HG03196 (cell line): ENCODE measurements around the gene SERTAD4.
"Not testable (repeated sequence)": the region's sequence is repeated elsewhere in the genome, so short reads cannot be mapped to it uniquely, and the experiment has no call there.

ENCODE experiments used
- ATAC-seq: cut with Tn5 transposase; IDR thresholded peaks from one replicate; pipeline ENCODE4 v1.9.1; 2021; ENCODE audit not compliant: unreplicated experiment

The SERTAD4 gene

DNA sequence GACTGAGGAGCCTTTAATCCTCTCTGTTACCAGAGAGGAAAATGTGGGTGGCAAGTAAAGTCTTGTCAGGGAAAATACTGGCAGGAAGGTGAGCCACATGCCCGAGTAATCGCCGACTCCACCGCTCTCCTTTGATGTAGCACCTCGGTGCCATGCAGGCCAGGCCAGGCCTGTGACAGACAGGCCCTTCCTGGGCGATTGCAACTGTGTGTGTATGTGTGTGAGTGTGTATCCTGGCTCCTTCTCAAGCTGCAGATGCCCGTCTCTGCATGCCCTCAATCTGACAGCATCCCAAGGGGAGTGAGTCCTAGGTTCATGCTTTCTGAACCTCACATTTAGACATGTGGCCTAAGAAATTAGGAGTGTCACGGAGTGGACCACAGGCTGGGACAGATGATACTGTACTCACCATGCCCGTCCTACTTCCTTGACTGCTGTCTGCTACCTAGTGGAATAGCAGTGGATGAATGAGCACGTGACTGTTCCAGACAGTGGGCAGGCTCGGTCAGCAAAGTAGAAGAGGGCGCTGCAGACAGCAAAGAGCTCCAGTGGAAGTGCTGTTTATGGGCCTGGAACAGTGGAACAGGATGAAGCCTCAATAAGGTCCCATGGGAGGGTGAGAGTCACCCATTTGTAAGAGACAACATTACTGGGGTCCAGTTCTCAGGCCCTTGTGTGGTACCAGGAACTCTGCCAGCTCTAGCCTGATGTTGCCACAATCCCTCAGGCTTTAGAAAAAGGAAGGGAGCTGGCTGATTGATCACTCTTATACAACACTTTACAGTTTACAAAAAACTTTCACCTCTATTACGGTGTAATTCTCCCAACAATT lies 25.3 kb downstream of the SERTAD4 start:
- no peak for ATAC-seq

GRCh38 chr1:210259561-210259960 lies 27.0 kb downstream of the SERTAD4 start:
- no peak for ATAC-seq

- ATAC-seq: no peak
Observed at GRCh38 chr1:210260096-210260495, 27.5 kb downstream of the SERTAD4 start.

DNA sequence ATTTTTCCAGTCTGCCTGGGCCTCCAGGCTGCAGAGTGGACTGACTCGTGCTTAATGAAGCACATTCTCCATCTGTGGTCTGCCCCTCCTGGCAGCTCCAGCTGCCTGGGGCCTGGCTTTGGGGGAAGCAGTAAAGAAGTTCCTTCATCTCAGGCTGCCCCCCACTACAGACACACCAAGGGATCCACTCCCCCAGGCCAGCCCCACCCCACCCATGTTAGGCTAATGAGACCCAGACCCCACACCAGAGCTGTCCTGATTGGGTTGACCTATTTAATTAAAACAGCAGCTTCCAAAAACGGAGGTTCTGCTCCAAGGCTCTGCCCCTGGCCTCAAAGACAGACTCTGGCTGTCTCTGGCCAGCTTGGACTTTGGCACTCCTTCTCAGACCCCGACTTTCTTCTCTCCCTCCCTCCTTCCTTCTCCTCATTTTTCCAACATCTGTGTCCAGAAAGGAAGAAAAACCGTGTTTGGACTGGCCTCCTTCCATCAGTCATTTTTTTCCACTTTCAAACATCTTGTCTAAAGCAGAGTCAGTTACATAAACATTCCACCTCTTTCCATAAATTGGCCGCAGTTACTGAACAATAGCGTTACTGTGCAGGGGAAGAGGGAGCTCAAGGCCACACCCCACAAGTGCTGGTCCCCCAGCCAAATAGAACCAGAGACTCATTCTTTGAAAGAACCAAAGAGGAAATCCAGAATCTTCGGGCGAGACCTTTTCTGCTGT lies 29.7 kb downstream of the SERTAD4 start:
- ATAC-seq: no peak

DNA sequence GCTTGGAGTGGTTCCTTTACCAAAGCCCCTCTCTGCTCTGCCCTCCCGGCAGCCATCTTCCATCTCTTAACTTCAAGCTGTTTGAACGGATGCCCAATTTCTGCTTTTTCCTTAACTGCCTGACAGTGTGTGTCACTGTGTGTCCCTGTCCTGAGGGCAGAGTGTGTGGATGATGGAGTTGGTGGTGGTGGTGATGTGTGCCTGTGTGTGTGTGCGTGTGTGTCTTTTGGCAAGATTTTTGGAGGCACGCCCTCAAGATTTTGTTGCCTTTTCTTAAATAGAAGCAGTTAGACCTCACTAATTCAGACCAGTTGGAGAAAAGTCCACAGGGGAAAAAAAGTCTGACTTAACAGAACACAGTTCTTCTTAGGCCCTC lies 30.3 kb downstream of the SERTAD4 start:
- no peak for ATAC-seq

- ATAC-seq: no peak
Observed at GRCh38 chr1:210263963-210264362, 31.4 kb downstream of the SERTAD4 start.

DNA sequence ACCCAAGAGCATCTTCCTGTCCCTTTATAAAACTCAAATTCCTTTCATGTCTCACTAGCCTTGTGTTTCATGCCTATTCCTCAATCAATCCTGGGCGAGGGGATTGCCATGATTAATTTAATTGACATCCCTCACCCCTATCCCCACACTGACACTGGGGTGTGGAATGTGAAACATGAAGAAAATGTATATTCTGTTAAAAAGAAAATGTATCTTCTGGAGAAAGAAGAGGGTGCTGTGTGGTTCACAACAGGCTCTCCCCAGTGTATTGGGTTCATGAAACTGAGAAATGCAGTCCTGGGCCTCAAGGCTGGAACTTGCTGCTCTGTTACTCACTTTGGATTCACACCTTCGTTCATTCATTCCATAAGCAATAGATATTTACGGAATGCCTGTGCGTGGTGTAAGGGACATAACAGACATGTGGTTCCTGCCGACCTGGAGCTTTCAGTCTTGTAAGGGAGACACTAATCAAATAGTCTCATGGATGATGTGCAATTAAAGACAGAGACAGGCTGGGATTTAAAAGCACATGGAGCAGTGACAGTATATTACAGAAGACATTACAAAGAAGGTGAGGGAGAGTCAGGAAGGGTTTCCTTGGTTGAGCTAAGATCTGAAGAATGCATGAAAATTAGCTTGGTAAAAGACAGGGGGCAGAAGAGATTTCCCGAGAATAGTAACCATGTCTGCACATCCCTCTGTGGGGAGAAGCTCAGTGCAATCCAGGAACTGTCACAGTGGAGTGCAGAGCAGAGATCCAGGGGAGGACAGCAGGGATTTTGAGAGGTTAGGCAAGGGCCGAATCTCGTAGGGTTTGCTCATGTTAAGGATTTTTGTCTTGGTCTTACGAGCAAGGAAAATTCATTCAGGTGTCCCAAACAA lies 32.1 kb downstream of the SERTAD4 start:
- ATAC-seq: no peak

DNA sequence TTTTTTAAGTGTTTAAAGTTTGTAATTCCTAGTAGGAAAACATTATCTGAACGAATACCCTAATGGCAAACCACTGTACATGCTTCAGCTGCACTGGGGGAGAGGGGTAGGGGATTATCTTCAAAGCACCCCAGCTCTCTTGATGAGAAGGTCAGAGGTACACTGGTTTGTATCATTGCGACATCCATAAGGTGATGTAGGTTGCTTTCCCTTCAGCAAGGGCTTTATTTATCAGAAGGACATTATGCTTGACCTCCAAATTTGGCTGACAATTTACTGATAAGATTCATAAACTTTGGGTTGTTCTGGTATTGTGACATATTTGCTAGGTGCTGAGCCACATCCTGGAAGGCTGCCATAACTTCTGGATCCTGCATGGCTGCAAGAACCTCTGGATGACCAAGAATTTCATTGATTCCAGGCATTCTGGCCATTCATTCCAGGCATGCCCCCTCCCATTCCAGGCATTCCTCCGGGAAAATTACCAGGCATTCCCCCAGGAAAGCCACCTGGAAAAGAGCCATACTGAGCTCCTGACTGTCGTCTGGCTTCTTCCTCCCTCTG lies 32.9 kb downstream of the SERTAD4 start:
- not testable (repeated sequence) for ATAC-seq

DNA sequence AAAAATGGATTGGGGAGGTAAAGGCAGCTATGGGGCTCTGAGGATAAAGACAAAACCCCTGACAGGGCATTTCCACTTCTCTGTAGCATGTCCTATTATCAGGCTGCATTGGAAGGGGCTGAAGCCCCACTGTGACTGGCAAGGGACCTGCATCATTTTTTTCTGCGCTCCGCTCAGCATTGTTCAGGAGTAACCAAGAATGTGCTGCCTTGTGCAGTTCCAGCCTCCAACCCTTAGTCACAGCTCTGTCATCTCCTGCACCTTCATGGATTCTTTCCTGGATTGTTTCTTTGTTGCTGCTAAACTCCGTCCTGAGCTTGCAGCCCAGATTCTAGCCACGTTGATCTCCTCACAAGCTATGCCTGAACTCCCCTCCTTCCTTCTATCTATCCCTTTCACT lies 37.4 kb downstream of the SERTAD4 start:
- no peak for ATAC-seq

GRCh38 chr1:210272666-210273065 lies 40.1 kb downstream of the SERTAD4 start:
- no peak for ATAC-seq

GRCh38 chr1:210280221-210280620 lies 47.6 kb downstream of the SERTAD4 start:
- no peak for ATAC-seq

GRCh38 chr1:210288116-210288515 lies 55.5 kb downstream of the SERTAD4 start:
- no peak for ATAC-seq

GRCh38 chr1:210289248-210289647 lies 56.7 kb downstream of the SERTAD4 start:
- ATAC-seq: no peak

DNA sequence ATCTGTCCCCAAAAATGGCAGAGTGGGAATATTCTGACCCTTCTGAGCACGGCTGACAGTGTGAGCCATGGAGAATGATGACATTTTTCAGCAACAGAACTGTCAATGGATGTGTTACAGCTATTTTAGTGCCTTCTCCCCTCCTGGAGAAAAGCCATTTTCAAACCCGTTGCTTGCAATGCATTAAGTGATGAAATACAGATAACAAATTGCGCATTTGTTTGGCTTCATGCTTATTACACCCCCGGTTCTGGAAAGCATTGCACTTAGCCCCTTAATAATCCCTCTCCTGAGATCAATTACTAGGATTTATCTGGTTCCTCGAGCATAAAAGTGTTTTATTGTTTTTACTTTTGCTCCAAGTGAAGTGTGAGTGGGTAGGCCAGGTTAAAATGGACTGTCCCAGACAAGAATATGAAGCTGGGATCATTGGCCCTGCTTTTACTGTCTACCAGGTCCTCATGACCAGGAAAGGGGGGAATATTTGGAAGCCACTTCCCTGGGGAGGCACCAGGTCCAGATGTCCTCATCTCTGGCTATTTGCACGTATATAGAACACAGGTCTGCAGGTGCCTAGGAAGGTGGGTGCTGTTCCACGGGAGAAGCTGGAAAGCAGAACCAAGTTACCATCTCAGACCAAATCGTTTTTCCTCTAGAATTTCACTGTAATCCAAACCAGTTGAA lies 58.6 kb downstream of the SERTAD4 start:
- no peak for ATAC-seq

GRCh38 chr1:210291786-210292230 lies 59.2 kb downstream of the SERTAD4 start:
- no peak for ATAC-seq

DNA sequence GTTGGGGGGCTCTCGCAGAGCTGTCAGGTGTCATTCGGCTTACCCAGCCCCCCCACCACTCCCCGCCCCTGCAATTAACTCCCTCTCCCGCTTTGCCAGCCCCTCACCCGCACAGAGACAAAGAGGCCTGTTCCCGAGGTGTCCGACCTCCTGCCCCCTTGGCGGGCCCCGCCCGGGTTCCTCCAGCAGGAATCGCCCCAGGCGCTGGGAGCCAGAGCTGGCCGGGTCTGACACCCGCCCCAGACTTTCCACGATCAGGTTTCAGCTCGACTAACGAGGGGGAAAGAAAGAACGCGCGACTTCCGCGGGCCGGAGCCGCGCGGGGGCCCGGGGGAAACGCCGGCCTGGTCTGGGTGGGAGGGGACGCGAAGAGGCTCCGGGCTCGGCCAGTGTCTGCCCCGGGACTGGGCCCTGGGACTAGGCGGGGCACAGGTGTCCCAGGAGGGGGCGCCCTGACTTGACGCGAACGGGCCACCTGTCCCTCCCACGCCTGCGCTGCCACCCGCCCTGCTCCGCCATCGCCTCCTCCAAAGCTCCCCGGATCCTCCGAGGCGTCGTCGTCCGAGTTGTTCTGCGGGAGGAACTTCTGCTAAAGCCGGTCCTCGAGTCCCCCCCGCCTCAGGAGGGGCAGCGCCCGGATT lies 59.8 kb downstream of the SERTAD4 start:
- no peak for ATAC-seq

DNA sequence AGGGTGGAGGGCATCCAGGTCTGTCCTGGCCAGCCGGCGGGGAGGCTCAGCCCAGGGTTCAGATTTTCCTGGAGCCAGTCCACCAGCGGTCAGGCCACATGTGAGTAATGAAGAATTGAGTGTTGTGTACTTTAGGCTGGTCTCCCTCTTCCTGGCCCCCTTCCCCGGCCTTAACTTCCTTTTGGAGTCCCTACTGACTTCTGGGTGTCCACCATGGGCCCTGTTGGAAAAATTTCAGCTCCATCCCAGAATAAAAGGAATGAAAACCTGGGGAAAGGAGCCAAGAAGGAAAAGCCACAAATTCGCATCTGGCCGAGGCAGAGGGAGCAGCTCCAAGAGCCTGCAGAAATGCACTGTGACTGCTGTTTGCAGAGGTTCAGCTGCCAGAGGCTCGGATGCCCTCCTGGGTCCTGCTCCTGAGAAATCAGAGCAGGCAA lies 60.6 kb downstream of the SERTAD4 start:
- no peak for ATAC-seq

GRCh38 chr1:210294999-210295745 lies 62.6 kb downstream of the SERTAD4 start:
- ATAC-seq: no peak
